AG10803 (cell line): ENCODE measurements around the gene NELL2.

Experiments
- DNase-seq: peaks from one replicate; pipeline ENCODE4 v3.0.0; 2010; ENCODE audit warnings: low read depth
- H3K4me3 ChIP-seq: 2 replicates; pipeline ENCODE4 v1.5.1; 2011; ENCODE audit warnings: mild to moderate bottlenecking, low read length, control low read depth
- CTCF ChIP-seq: conservative IDR thresholded peaks from 2 replicates; pipeline ENCODE4 v1.5.1; 2011; ENCODE audit warnings: mild to moderate bottlenecking, low read length, control low read depth, inconsistent platforms

Gene NELL2

GRCh38 chr12:44551631-44552030, 324.5 kb downstream of the NELL2 start:
- DNase-seq: no peak
- no peak overlapping the region for H3K4me3 ChIP-seq
- no peak for TF ChIP-seq CTCF

GRCh38 chr12:44550377-44550776, 325.7 kb downstream of the NELL2 start:
- DNase-seq: no peak

GRCh38 chr12:44546060-44546459, 330.1 kb downstream of the NELL2 start:
- no peak for DNase-seq
- TF ChIP-seq CTCF: no peak
- no peak overlapping the region for H3K4me3 ChIP-seq

More at GRCh38 chr12:44550377-44550776, 325.7 kb downstream of the NELL2 start:
- TF ChIP-seq CTCF: no peak
- no peak overlapping the region for H3K4me3 ChIP-seq

GRCh38 chr12:44544018-44544417, 332.1 kb downstream of the NELL2 start:
- no peak for DNase-seq
- no peak overlapping the region for H3K4me3 ChIP-seq
- TF ChIP-seq CTCF: no peak

- DNase-seq: no peak
- no peak for TF ChIP-seq CTCF
These were observed 333.4 kb downstream of the NELL2 start for GRCh38 chr12:44542716-44543115.

GRCh38 chr12:44537354-44537753, 338.8 kb downstream of the NELL2 start:
- DNase-seq: no peak
- no peak for TF ChIP-seq CTCF
- H3K4me3 ChIP-seq: no peak overlapping the region

More at GRCh38 chr12:44542716-44543115, 333.4 kb downstream of the NELL2 start:
- H3K4me3 ChIP-seq: no peak overlapping the region

GRCh38 chr12:44532940-44533339, 343.2 kb downstream of the NELL2 start:
- no peak for DNase-seq
- no peak overlapping the region for H3K4me3 ChIP-seq
- TF ChIP-seq CTCF: no peak
